T-helper 2 cell treated with Interferon-gamma antibody and Interleukin-4, amounts not matched to agents 5 μg/mL and 100 μg/mL, for 36 hours (primary cell): ENCODE measurements around the gene DCUN1D3.
"Not testable (repeated sequence)": the region's sequence is repeated elsewhere in the genome, so short reads cannot be mapped to it uniquely, and the experiment has no call there.

ENCODE experiments used
- DNase-seq: peaks from one replicate; pipeline ENCODE4 v3.0.0; 2021; ENCODE audit warnings: low spot score
- H3K27ac Mint-ChIP-seq: one replicate; pipeline ENCODE4 v1.8.0; 2021; ENCODE audit warnings: mild to moderate bottlenecking, mixed read lengths
- H3K27me3 Mint-ChIP-seq: one replicate; pipeline ENCODE4 v1.8.0; 2021; ENCODE audit warnings: low read depth, mixed read lengths
- H3K36me3 Mint-ChIP-seq: one replicate; pipeline ENCODE4 v1.8.0; 2021; ENCODE audit warnings: low read depth, mixed read lengths
- H3K4me1 Mint-ChIP-seq: one replicate; pipeline ENCODE4 v1.8.0; 2021; ENCODE audit warnings: low read depth, mixed read lengths
- H3K4me3 Mint-ChIP-seq: one replicate; pipeline ENCODE4 v1.8.0; 2022; ENCODE audit warnings: mild to moderate bottlenecking, moderate library complexity, mixed read lengths
- H3K9me3 Mint-ChIP-seq: one replicate; pipeline ENCODE4 v1.8.0; 2021; ENCODE audit warnings: mixed read lengths

DCUN1D3 gene

GRCh38 chr16:20931066-20931600, 31.0 kb upstream of the DCUN1D3 start:
- Mint-ChIP-seq H3K9me3 (no peaks in the 10 kb centered on the region), H3K27ac (no peak overlapping the region), H3K4me1 (peaks cover 4% of the 10 kb centered on the region), H3K4me3 (no peak overlapping the region), H3K36me3 (peaks cover 8% of the 10 kb centered on the region), H3K27me3 (no peaks in the 10 kb centered on the region)
- no peak for DNase-seq

GRCh38 chr16:20930365-20930690, 30.2 kb upstream of the DCUN1D3 start:
- no peak for DNase-seq
- Mint-ChIP-seq H3K4me3 (no peak overlapping the region), H3K27ac (no peak overlapping the region), H3K27me3 (no peaks in the 10 kb centered on the region), H3K9me3 (no peaks in the 10 kb centered on the region), H3K36me3 (peaks cover 13% of the 10 kb centered on the region), H3K4me1 (peaks cover 4% of the 10 kb centered on the region)

- not testable (repeated sequence) for H3K4me1 Mint-ChIP-seq, DNase-seq
Measured at GRCh38 chr16:20929676-20930364, 29.7 kb upstream of the DCUN1D3 start.

GRCh38 chr16:20928774-20929411, 28.7 kb upstream of the DCUN1D3 start:
- H3K27ac Mint-ChIP-seq, result no peak overlapping the region
- H3K27me3 Mint-ChIP-seq, result no peaks in the 10 kb centered on the region
- H3K9me3 Mint-ChIP-seq, result no peaks in the 10 kb centered on the region
- H3K4me1 Mint-ChIP-seq, result peaks cover 3% of the 10 kb centered on the region
- DNase-seq, result no peak
- peaks cover 17% of the 10 kb centered on the region for H3K36me3 Mint-ChIP-seq
- H3K4me3 Mint-ChIP-seq, result no peak overlapping the region

More at GRCh38 chr16:20929676-20930364, 29.7 kb upstream of the DCUN1D3 start:
- H3K9me3 Mint-ChIP-seq, H3K27me3 Mint-ChIP-seq, H3K27ac Mint-ChIP-seq, H3K4me3 Mint-ChIP-seq: not testable (repeated sequence)
- peaks cover 13% of the 10 kb centered on the region for H3K36me3 Mint-ChIP-seq

- Mint-ChIP-seq H3K36me3 (peaks cover 21% of the 10 kb centered on the region), H3K4me1 (peaks cover 3% of the 10 kb centered on the region), H3K4me3 (no peak overlapping the region), H3K27ac (no peak overlapping the region), H3K27me3 (no peaks in the 10 kb centered on the region), H3K9me3 (no peaks in the 10 kb centered on the region)
- no peak for DNase-seq
Measured at GRCh38 chr16:20925751-20926150, 25.6 kb upstream of the DCUN1D3 start.

GRCh38 chr16:20923876-20924275, 23.7 kb upstream of the DCUN1D3 start:
- no peak overlapping the region for H3K27ac Mint-ChIP-seq
- H3K4me1 Mint-ChIP-seq, result peaks cover 6% of the 10 kb centered on the region
- no peaks in the 10 kb centered on the region for H3K9me3 Mint-ChIP-seq
- H3K4me3 Mint-ChIP-seq, result no peak overlapping the region
- no peaks in the 10 kb centered on the region for H3K27me3 Mint-ChIP-seq
- no peak for DNase-seq
- H3K36me3 Mint-ChIP-seq, result peaks cover 21% of the 10 kb centered on the region

- peaks cover 15% of the 10 kb centered on the region for H3K4me1 Mint-ChIP-seq
- H3K27me3 Mint-ChIP-seq, result no peaks in the 10 kb centered on the region
- no peak overlapping the region for H3K4me3 Mint-ChIP-seq
- no peak for DNase-seq
- H3K36me3 Mint-ChIP-seq, result peaks cover 31% of the 10 kb centered on the region
- no peak overlapping the region for H3K27ac Mint-ChIP-seq
- no peaks in the 10 kb centered on the region for H3K9me3 Mint-ChIP-seq
Measured at GRCh38 chr16:20920799-20921198, 20.6 kb upstream of the DCUN1D3 start.

GRCh38 chr16:20920091-20920490, 19.9 kb upstream of the DCUN1D3 start:
- Mint-ChIP-seq H3K27ac (no peak overlapping the region), H3K27me3 (no peaks in the 10 kb centered on the region), H3K4me3 (no peak overlapping the region), H3K4me1 (peaks cover 19% of the 10 kb centered on the region), H3K9me3 (no peaks in the 10 kb centered on the region), H3K36me3 (peaks cover 32% of the 10 kb centered on the region)
- DNase-seq, result no peak

GRCh38 chr16:20918486-20919239, 18.5 kb upstream of the DCUN1D3 start:
- Mint-ChIP-seq H3K36me3 (peaks cover 30% of the 10 kb centered on the region), H3K27me3 (no peaks in the 10 kb centered on the region), H3K4me3 (no peak overlapping the region), H3K9me3 (no peaks in the 10 kb centered on the region), H3K4me1 (peaks cover 19% of the 10 kb centered on the region), H3K27ac (no peak overlapping the region)
- DNase-seq, result no peak

GRCh38 chr16:20916942-20917341, 16.8 kb upstream of the DCUN1D3 start:
- Mint-ChIP-seq H3K27me3 (no peaks in the 10 kb centered on the region), H3K36me3 (peaks cover 26% of the 10 kb centered on the region), H3K27ac (no peak overlapping the region), H3K9me3 (no peaks in the 10 kb centered on the region), H3K4me3 (no peak overlapping the region), H3K4me1 (peaks cover 19% of the 10 kb centered on the region)
- no peak for DNase-seq

GRCh38 chr16:20916289-20916688, 16.1 kb upstream of the DCUN1D3 start:
- Mint-ChIP-seq H3K4me1 (peaks cover 22% of the 10 kb centered on the region), H3K4me3 (no peak overlapping the region), H3K27ac (no peak overlapping the region), H3K9me3 (no peaks in the 10 kb centered on the region), H3K27me3 (no peaks in the 10 kb centered on the region), H3K36me3 (peaks cover 26% of the 10 kb centered on the region)
- DNase-seq, result no peak

- peak overlapping the region; percentile 73 for H3K4me3 Mint-ChIP-seq
- H3K27ac Mint-ChIP-seq, result peak overlapping the region; percentile 85
- peaks cover 26% of the 10 kb centered on the region for H3K36me3 Mint-ChIP-seq
- H3K27me3 Mint-ChIP-seq, result no peaks in the 10 kb centered on the region
- peaks cover 44% of the 10 kb centered on the region for H3K4me1 Mint-ChIP-seq
- H3K9me3 Mint-ChIP-seq, result no peaks in the 10 kb centered on the region
- peak; percentile 22 for DNase-seq
Measured at GRCh38 chr16:20911361-20911760, 11.2 kb upstream of the DCUN1D3 start.

- Mint-ChIP-seq H3K9me3 (no peaks in the 10 kb centered on the region), H3K36me3 (peaks cover 26% of the 10 kb centered on the region), H3K27me3 (no peaks in the 10 kb centered on the region), H3K27ac (peak overlapping the region; percentile 85), H3K4me1 (peaks cover 47% of the 10 kb centered on the region), H3K4me3 (peak overlapping the region; percentile 73)
- DNase-seq, result no peak
Measured at GRCh38 chr16:20910781-20911321, 10.7 kb upstream of the DCUN1D3 start.
